Rectal smooth muscle tissue (tissue), 1 donor: ENCODE data around the gene KIFC3.
"Not testable (repeated sequence)": the region's sequence is repeated elsewhere in the genome, so short reads cannot be mapped to it uniquely, and the experiment has no call there.

Source experiments
- H3K27ac ChIP-seq: one replicate; pipeline ENCODE4 v1.7.0; 2013; ENCODE audit warnings: low read depth, low read length, inconsistent platforms
- H3K27me3 ChIP-seq: one replicate; pipeline ENCODE4 v1.7.0; 2013; ENCODE audit warnings: low read length; ENCODE audit not compliant: control insufficient read depth, insufficient read depth
- H3K36me3 ChIP-seq: one replicate; pipeline ENCODE4 v1.7.0; 2013; ENCODE audit warnings: low read length; ENCODE audit not compliant: control insufficient read depth, insufficient read depth
- H3K4me1 ChIP-seq: one replicate; pipeline ENCODE4 v1.7.0; 2013; ENCODE audit warnings: low read length; ENCODE audit not compliant: control insufficient read depth, insufficient read depth
- H3K4me3 ChIP-seq: one replicate; pipeline ENCODE4 v1.7.0; 2013; ENCODE audit warnings: low read length
- H3K9ac ChIP-seq: one replicate; pipeline ENCODE4 v1.7.0; 2013; ENCODE audit warnings: low read length

KIFC3 gene

DNA sequence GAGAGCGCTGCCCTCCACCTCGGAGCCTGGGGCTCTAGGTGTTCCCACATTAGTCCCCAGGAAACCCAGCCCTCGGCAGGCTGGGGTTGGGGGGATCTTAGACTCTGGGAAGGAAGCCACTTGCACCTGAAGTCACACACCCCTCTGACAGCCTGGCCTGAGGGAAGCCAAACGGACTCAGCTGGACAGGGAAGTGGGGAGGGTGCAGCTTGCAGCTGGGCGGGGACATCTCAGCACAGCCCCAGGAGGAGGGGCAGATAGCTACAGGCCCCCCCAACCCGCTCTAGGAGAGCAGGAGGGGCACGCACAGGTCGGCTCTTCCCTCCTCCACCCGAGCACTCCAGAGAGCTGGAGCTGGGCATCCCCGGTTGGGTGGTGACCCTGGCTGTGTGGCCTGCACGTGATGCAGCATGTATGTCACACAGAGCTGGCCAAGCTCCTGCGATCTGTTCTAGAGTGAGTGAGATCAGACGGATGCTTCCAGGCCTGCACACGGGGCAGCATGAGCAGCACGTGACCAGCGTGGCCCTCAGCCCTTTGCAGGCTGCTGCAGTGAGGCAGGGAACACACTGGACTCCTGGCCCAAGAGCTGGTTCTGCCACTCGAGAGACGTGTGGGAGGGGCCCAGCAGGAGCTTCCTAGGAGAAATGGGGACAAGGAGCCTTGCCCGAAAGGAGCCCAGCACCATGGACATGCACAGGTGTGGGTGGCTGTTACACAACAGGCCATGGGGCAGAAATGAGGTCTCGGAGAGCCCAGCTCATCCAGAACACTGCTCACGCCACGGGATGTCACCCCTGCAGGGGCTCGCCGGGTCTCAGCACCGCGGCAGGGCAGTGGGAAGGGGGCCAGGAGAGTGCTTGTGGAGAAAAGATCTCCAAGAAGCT lies 15.4 kb downstream of the KIFC3 start:
- Histone ChIP-seq H3K27me3 (no peaks in the 10 kb centered on the region), H3K4me3 (no peak overlapping the region), H3K27ac (no peak overlapping the region), H3K4me1 (peaks cover 4% of the 10 kb centered on the region), H3K9ac (no peak overlapping the region), H3K36me3 (no peaks in the 10 kb centered on the region)

DNA sequence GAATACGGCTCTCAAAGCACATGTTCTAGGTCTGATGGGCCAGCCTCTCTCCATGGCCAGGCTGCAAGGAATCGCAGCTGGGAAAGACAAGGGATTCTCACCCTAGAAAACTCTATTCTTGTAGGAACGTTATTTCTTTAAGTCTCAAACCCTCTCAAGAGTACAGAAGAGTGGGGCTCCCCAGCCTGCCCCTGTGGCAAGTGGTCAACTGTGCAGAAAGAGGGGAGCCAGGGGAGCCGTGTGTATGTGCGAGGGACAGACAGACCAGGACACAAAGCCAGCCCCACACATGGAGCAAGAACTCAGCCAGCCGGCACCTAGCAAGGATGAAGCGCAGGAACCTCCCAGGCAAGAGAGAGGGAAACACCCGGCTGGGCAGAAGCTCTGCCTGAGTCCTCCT lies 16.4 kb downstream of the KIFC3 start:
- Histone ChIP-seq H3K27ac (no peak overlapping the region), H3K4me3 (no peak overlapping the region), H3K36me3 (no peaks in the 10 kb centered on the region), H3K4me1 (peaks cover 4% of the 10 kb centered on the region), H3K9ac (no peak overlapping the region), H3K27me3 (no peaks in the 10 kb centered on the region)

DNA sequence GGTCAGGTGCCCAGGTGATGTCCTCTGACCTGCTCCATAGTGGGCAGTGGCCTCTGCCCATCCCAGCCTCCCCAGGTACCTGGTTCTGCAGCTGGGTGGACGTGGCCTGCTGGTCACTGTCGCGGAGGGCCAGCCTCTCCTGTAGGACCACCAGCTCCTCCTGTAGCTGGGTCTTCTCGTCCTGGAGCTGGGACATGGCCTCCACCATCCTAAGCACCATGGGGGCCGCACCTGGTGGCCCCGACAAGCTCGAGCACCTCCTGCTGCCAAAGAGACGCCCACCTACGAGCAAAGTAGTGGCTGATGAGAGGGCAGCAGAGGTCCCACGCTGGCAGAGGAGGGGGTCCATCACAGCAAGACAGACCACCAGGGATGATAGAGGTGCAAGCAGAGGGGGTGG lies 16.9 kb downstream of the KIFC3 start:
- no peak overlapping the region for H3K9ac ChIP-seq
- no peaks in the 10 kb centered on the region for H3K36me3 ChIP-seq
- no peaks in the 10 kb centered on the region for H3K27me3 ChIP-seq
- H3K4me3 ChIP-seq, result no peak overlapping the region
- peaks cover 4% of the 10 kb centered on the region for H3K4me1 ChIP-seq
- H3K27ac ChIP-seq, result no peak overlapping the region

DNA sequence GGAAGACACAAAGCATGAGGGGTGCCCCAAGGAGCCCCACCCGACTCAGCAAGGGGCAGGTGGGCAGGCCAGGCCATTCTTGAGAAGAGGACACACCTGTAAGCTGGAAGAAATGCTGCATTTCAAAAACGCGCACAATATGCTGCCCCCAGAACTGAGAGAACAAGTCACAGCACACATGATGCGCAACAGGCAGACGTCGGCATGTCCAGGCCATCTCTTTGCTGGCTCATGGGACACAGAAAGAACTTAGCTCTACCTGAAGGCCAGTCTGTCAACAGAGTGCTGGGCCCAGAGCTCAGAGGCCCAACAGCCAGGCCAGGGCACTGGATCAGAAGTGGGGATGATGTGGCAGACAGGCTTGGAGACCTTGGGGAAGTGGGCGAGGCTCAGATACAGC lies 18.0 kb downstream of the KIFC3 start:
- Histone ChIP-seq H3K4me1 (peaks cover 4% of the 10 kb centered on the region), H3K27me3 (no peaks in the 10 kb centered on the region), H3K4me3 (no peak overlapping the region), H3K27ac (no peak overlapping the region), H3K9ac (no peak overlapping the region), H3K36me3 (no peaks in the 10 kb centered on the region)

DNA sequence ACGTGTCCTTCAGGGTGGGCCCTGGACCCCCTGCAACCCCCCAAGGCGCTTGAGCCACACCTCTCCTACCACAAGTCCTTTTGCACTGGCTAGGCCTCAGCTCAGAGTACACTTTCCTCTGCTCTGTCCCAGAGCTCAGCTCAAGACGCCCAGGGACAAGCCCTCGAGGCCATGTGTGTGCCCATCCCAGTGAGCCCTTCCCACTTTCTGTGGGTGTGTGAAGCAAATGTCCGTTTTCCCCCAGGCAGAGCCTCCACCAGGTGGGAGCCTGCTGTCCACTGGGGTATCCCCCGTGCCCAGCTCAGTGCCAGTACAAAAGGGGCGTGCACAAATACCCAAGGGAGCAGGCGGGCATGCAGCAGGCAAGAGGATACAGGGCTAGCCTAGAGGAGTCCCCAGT lies 18.4 kb downstream of the KIFC3 start:
- no peak overlapping the region for H3K9ac ChIP-seq
- H3K36me3 ChIP-seq, result no peaks in the 10 kb centered on the region
- H3K27ac ChIP-seq, result no peak overlapping the region
- H3K4me1 ChIP-seq, result peaks cover 4% of the 10 kb centered on the region
- H3K27me3 ChIP-seq, result no peaks in the 10 kb centered on the region
- no peak overlapping the region for H3K4me3 ChIP-seq

DNA sequence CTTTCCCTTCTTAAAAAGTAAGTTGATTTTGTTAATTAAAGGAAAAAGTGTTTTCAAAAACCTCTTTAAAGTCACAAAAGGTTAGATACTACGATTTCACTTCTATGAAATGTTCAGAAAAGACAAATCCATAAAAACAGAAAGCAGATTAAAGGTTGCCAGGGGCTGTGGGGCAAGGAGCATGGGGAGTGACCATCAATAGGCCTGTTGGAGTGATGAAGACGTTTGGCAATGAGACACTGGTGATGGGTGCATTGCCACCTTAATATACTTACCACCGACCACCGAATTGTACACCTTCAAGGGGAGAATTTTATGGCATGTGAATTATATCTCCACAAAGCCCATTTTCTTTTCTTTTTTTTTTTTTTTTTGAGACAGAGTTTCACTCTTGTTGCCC lies 19.2 kb downstream of the KIFC3 start:
- Histone ChIP-seq H3K4me1 (peaks cover 4% of the 10 kb centered on the region), H3K27me3 (no peaks in the 10 kb centered on the region), H3K36me3 (no peaks in the 10 kb centered on the region), H3K27ac (no peak overlapping the region), H3K9ac (no peak overlapping the region), H3K4me3 (no peak overlapping the region)

DNA sequence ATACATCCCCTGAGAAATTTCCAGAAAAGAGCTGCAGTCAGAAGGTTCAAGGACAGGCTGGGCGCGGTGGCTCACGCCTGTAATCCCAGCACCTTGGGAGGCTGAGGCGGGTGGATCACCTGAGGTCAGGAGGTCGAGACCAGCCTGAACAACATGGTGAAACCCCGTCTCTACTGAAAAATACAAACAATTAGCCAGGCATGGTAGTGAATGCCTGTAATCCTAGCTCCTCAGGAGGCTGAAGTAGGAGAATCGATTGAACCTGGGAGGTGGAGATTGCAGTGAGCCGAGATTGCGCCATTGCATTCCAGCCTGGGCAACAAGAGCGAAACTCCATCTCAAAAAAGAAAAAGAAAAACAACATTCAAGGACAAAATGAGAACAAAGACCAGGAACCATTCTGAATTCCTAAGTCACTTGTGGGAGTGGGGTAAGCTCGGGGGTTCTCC lies 19.7 kb downstream of the KIFC3 start:
- H3K27ac ChIP-seq, H3K36me3 ChIP-seq, H3K4me1 ChIP-seq, H3K4me3 ChIP-seq, H3K27me3 ChIP-seq, H3K9ac ChIP-seq: not testable (repeated sequence)

DNA sequence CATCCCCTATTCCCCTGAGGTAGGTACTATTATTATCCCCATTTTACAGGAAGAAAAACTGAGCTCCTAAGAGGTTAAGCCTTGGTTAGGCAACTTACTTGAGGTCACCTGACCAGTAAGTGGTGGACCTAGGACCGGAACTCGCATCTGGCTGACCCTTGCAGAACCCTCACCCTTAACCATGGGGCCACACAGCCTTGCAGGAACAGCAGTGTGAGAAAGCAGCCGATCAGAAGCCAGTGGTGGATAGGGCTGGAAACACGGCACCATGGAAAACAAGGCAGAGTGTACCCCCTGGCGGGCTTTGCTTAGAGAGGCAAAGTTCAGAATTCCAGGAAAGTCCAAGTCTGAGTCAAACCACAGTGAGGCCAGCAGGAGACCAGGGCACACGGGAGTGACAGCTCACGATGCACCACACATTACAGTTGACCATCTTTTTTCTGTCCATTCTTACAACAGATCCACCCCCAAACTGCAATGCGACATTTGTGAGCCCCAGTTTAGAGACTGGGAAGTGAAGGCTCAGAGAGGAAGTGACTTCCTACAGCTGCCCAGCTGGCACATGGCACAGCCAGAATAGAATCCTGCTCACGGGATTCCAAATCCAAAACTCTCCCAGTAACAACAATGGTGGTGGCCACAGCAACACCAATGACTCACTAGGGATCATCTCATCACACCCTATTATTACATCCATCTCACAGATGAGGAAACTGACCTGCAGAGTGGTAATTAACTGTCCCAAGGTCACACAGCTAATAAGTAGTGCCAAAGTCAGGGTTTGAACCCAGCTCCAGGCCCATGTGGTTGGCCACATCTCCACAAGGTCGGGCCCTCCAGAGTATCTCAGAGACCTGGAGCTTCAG lies 20.3 kb downstream of the KIFC3 start:
- Histone ChIP-seq H3K27ac (no peak overlapping the region), H3K36me3 (no peaks in the 10 kb centered on the region), H3K4me1 (peaks cover 4% of the 10 kb centered on the region)

DNA sequence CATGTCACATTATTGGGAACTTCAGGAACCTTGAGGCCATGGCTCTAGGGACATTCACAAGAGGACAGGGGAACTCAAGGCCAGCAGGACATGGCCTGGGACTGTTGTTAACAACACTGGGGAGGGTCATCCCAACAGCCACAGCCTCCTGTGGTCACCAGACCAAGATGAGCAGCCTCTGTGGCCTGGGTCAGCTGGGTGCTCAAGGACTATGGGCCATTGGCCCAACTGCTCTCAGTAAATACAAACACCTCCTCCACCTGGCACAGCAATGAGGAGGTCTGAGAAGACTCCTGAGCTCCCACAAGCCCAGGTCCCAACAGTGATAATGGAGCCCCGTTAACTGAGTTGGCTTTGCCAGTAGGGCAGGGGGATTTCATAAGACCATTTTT lies 20.9 kb downstream of the KIFC3 start:
- H3K27me3 ChIP-seq, result no peaks in the 10 kb centered on the region
- no peak overlapping the region for H3K9ac ChIP-seq
- H3K27ac ChIP-seq, result no peak overlapping the region
- H3K4me3 ChIP-seq, result no peak overlapping the region
- H3K36me3 ChIP-seq, result no peaks in the 10 kb centered on the region
- H3K4me1 ChIP-seq, result peaks cover 3% of the 10 kb centered on the region

More for the DNA sequence above, 20.3 kb downstream of the KIFC3 start:
- Histone ChIP-seq H3K9ac (no peak overlapping the region), H3K4me3 (no peak overlapping the region), H3K27me3 (no peaks in the 10 kb centered on the region)

DNA sequence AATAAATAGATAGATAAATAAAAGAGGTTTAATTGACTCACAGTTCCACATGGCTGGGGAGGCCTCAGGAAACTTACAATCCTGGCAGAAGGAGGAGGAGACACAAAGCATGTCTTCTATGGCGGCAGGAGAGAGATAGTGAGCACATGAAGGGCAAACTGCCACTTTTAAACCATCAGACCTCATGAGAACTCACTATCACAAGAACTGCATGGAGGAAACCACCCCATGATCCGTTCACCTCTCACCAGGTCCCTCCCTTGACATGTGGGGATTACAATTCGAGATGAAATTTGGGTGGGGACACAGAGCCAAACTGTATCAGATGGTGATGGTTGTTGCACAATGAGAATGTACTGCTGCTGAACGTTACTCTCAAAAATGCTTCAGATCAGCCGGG lies 22.5 kb downstream of the KIFC3 start:
- not testable (repeated sequence) for H3K27ac ChIP-seq, H3K4me3 ChIP-seq, H3K36me3 ChIP-seq, H3K27me3 ChIP-seq, H3K9ac ChIP-seq, H3K4me1 ChIP-seq

DNA sequence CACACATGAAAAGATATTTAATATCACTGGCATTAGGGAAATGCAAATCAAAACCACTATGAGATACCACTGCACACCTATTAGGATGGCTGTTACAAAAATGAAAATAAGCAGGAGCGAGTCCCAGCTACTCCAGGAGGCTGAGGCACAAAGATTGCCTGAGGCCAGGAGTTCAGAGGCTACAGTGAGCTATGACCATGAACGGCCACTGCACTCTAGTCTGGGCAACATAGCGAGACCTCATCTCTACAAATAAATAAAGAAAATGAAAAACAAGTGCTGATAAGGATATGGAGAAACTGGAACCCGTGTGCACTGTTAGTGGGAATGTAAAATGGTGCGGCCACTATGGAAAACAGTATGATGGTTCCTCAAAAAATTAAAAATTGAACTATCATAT lies 23.6 kb downstream of the KIFC3 start:
- no peaks in the 10 kb centered on the region for H3K27me3 ChIP-seq
- H3K9ac ChIP-seq, result no peak overlapping the region
- H3K4me3 ChIP-seq, result no peak overlapping the region
- H3K27ac ChIP-seq, result no peak overlapping the region
- peaks cover 3% of the 10 kb centered on the region for H3K36me3 ChIP-seq
- no peaks in the 10 kb centered on the region for H3K4me1 ChIP-seq

DNA sequence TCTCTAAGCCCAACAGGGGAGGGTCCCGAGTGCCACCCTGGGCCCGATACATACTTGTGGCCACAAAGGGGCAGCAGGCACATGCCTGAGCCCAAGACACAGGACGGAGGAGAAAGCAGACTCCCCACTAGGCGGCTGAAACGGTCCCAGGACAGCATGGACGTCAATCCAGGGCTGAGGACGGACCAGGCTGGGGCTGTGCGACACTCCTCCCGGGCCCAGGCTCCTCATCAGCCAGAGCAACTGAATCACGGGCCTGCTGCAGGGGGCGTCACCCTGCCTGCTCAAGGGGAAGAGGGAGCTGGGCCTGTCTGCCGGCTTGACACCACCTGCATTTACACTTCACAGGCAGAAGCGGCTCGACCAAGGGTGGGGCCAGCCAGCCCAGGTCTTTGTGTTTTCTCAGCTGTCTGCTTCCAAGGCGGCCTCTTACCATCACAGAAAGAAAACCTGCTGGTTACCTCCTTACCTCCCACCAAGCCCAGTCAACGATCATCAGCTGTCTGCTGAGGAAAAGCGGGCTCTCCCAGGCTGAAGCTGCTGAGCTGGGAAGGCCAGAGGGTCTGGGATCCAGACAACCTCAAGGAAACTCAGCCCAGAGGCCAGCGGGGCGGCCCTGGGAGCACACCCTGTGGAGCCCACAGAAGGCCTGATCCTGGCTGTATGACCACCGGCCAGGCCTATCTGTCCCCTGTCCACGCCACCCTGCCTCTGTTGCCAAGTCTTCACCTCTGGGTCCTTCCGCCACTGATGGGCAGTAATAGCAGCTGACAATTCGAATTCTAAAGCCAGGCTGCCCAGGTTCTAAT lies 26.4 kb downstream of the KIFC3 start:
- H3K27me3 ChIP-seq, result no peaks in the 10 kb centered on the region
- no peak overlapping the region for H3K9ac ChIP-seq
- no peak overlapping the region for H3K4me3 ChIP-seq
- H3K27ac ChIP-seq, result no peak overlapping the region
- H3K4me1 ChIP-seq, result no peaks in the 10 kb centered on the region
- H3K36me3 ChIP-seq, result peaks cover 3% of the 10 kb centered on the region
